NCI-H1417 treated with DMSO at 0.1 percent for 48 hours (cell line): ENCODE data around the gene USP9Y.

Source experiments
- DNase-seq: peaks from one replicate; lab custom pipeline; 2025; lab: John Stamatoyannopoulos, UW

Gene USP9Y

DNA sequence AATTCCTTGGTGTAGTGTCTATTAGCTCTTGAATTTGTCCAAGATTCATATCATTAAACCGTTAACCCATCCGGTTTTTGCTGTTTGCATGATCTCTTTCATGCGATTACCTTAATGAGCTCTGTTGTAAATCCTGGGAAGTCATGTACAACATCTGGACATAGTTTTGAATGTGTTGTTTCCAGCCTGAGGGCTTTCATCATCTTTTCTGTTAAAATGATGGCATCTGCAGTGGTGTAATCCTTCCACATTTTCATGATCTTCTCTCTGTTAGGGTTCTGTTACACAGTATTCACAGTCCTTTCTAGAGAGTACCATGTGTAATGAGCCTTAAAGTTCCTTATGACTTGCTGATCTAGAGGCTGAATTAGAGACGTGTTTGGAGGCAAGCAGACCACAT lies 64.9 kb downstream of the USP9Y start:
- no peak for DNase-seq

DNA sequence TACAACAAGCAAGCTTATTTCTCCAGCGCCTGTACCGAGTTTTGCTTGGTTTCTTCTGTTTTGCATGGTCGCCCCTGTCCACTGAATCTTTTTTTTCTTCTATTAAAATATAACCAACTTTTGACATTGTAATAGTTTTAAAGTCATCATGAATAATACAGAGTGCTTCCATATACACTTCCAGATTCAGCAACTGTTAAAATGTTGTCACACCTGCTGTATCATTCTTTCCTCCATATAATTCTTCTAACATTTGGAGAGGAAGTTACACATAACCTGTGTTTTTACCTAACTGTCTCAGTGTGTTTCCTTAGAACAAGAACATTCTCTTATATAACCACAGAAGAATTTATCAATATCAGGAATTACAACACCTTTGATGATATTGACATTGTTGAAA lies 83.5 kb downstream of the USP9Y start:
- DNase-seq, result no peak

DNA sequence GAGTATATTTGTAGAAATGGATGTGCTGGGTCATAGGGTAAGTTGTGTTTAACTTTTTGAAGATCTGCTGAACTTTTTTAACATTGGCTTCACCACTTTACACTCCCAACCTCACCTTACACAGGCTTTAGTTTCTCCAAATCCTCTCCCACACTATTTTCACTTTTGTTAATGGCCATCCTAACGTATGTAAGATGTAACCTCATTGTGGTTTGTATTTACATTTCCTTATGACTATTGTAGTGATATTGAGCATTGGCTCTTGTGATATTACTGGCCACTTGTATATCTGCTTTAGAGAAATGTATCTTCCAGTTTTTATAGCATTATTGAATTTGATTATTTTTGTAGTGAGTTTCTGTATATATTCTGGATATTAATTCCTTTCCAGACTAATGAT lies 93.0 kb downstream of the USP9Y start:
- no peak for DNase-seq

DNA sequence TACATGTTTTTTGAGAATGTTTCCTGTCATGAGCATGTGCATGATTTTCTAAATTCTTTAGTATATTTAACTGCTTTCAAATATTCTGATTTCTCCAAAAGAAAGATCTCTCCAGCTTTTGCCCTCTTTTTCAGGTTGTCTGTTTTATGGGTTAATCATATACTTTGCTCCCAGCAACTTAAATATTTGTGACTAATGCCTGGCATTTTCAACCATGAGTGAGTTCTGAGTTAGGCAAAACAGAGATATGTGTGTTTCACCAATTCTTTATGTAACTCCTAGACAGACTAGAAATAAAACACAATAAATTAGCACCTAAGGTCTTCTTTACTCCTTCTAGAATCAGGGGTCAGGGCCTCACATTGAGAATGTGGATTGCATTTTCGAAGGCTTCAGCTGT lies 107.0 kb downstream of the USP9Y start:
- DNase-seq, result no peak

DNA sequence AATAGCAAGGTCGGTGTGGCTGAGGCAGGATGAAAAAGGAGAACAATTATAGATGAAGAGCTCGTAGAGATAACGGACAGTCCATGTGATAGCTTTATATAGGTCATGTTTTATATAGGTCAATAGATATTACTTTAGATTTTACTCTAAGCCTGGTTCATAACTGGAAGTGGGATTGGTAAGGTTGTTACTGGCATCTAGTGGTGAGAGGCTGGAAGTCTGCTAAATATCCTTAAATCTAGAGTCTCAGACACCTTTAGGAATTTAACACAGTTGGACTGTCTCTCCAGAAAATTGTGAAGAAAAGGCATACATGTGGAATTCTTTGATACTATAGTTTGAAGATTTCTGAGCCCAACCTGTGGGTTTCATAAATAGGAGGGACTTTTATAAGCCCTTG lies 108.0 kb downstream of the USP9Y start:
- no peak for DNase-seq

DNA sequence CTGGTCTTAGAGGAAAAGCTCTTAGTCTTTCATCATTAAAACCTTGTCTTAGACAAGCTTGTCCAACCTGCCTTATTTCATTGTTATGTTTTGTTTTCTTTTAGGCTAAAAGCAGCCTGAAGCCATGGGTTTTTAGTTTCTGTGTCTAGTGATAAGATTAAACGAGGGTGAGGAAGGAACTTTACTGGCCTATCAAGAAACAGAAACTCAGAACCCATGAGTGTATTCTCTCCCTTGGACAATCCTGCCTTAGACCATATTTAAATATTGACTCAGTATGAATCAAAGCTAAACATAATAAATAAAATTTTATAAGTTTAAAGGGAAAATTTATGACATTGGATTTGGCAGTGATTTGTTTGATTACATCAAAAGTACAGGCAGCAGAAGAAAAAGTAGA lies 122.4 kb downstream of the USP9Y start:
- no peak for DNase-seq

DNA sequence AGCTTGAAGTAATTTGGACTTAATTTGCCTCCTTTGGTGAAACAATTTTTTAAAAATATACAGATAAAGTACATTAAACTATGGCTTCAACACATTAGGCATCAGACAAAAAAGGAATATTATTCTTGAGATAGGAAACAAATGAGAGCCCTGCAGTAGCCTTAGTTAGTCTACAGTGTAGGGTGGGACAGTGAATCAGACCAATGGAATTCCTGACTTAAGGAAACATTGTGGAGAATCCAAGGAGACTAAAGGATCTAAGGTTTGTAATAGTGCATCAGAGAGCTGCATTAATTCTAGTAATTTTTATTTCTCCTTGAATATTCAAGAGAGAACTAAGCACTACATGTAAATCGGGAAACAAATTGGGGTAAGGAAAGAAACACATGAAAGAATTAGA lies 125.8 kb downstream of the USP9Y start:
- no peak for DNase-seq

DNA sequence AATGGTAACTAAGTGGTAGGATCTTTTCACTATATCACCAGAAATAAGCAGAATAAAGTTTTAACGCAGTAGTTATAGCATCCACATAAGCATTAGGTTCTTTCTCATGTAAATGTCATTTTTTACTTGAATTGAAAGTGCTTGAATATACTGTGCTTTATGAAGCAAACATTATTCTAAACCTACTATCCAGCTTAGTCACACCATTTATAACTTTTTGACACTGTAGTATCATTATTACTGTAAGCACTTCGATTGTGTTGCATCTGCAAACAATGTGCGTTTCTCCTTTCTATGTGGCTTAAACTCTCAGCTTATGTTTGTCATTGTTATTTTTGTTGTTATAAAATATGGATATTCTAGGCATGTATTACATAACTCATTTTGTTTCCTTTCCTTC lies 132.3 kb downstream of the USP9Y start:
- DNase-seq, result no peak

DNA sequence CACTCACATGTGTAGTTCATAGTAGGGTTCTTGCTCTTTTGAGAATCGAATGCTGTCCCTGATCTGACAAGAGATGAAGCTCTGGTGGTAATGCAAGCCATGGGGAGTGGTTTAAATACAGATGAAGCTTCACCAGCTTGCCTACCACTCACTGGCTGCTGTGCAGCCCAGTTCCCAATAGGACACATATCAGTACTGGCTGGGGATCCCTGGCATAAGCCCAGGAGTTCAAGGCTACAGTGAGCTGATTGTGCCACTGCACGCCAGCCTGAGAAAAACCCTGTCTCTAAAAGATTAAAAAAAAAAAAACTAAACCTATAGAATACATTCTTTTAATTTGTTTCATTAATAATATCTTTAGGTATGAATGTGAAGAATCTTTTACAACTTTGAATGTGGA lies 136.5 kb downstream of the USP9Y start:
- DNase-seq, result no peak

DNA sequence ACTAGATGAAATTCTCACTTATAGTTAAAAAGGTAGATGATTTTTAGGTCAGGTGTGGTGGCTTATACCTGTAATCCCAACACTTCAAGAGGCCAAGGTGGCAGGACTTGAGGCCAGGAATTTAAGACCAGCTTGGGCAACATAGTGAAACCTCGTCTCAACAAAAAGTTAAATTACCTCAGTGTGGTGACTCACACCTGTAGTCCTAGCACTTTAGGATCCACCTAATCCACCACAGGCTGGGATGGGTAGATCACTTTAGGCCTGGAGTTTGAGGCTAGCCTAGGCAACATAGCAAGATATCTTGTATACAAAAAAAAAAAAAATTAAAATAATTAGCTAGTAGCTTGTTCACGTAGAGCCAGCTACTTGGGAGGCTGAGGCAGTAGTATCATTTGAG lies 140.3 kb downstream of the USP9Y start:
- DNase-seq, result no peak

DNA sequence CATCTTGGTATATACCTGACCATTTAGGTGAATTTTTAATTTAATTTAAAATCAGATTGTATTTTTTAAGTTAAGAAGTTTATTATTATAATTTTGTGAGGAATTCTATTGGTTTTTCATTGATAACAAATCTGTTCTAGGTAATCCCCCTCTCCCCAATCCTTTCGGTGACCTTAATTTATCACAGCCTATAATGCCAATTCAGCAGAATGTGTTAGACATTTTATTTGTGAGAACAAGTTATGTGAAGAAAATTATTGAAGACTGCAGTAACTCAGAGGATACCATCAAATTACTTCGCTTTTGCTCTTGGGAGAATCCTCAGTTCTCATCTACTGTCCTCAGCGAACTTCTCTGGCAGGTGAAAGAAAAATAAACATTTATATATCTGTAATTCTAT lies 145.8 kb downstream of the USP9Y start:
- no peak for DNase-seq

DNA sequence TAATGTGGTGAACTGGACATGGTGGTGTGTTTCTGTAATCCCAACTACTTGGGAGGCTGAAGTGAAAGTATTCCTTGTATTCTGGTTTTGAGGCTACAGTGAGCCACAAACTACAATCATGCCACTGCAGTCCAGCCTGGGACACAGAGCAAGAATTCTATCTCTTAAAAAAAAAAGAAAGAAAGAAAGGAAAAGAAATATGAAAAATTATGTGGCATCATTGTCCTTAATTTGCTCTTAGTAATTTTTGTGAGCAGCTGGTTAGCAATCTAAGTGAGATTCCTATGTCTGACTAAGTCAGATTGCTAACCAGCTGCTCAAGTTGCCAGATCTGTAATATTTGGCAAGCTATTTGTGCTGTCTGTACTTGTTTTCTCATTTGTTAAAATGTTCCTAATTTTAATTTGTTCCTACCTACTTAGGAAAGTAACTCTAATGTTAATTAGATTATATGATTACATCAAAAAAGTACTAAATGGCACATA lies 154.8 kb downstream of the USP9Y start:
- DNase-seq, result no peak

DNA sequence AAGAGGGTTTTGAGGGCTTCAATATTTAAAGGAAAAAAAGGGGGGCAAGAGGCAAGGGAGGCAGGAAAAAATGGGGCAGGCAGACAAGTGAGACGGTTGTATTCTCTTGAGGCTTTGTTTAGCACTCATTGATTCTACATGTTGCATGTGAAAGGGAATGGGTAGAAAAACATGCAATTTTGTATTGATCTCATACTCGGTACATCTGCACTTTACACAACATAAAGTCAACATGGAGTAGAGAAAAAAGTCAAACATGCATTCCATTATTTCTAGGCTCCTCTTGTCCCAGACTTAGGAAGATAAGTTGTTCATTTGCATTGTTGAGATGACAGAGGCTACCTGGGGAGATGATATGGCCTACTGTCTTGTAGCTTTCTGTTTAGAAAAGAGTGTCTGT lies 166.9 kb downstream of the USP9Y start:
- DNase-seq, result no peak

DNA sequence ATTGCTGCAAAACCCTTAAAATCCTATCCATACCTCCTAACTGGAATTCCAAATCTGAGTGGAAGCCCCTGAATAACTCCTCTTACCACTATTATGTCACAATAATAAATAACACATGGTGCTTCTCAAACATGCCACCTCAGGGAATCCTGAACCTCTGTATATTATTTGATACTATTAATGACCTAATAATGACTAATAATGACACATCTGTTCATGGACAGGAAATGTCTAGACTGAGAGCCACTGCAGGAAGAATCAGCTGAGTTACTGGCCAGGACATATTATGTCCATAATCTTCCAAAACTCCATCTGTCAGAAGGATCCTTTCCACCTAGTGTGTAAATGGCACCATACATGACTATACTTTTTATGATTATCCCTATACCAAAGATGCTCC lies 195.9 kb downstream of the USP9Y start:
- no peak for DNase-seq

DNA sequence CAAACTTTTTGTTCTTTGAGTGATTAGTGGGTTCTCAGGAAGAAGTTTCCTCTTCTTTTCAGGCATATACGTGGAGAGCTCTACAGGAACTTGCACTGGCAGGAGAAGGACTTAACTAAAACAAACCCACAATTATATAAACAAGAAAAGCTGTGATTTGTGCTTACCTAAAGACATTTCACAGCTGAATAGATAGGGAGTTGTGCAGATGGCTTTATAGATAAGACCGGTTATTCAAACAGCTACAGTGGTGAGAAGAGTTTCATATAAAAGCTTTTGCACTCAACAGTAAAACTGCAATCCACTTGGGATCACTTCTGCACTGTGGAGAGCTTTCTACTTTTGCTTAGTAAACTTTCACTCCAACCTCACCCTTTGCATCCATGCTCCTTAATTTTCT lies 197.6 kb downstream of the USP9Y start:
- no peak for DNase-seq

DNA sequence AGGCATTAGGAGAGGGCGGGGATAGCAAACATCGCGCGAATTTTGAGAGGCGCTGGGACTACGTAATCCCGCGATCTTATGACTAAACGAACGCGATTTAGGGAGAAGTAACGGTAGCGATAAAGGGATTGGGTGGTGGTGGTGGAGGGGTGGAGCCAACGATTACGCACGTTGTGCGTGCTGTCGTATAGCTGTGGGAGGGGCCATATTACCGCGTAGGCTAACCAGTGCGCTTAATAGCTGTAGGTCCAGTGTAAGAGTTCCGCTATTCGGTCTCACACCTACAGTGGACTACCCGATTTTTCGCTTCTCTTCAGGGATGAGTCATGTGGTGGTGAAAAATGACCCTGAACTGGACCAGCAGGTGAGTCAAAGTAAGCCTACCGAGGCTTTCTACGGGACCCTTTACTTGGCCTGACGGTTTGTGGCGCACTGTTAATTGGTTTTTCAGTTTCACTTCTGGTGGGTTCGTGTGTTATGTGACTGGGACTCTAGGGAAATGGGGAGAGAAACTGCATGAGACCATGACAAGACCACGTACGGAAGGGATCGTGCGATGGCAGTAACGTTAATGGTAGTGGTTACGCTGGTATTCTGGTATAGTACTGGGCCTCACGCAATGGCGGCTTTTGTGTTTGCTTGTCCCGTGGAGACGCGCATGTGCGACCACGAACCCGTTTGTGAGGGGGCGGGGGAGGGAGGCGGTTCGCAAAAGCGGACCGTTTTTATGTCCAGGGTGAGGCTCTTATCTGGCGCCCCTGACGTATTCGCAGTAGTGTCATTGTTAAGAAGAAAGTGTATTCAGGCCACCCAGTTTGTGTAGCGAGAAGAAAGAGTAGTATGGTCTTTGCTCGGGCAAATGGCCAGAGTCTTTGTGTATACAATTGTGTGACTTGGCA lies 203.8 kb downstream of the USP9Y start, which contains the start of gene DDX3Y:
TSS of gene DDX3Y (plus strand) at position 251 of the 899 bp plus-strand sequence. CDS start at position 320, 69 bp downstream.
- DNase-seq, result no peak

DNA sequence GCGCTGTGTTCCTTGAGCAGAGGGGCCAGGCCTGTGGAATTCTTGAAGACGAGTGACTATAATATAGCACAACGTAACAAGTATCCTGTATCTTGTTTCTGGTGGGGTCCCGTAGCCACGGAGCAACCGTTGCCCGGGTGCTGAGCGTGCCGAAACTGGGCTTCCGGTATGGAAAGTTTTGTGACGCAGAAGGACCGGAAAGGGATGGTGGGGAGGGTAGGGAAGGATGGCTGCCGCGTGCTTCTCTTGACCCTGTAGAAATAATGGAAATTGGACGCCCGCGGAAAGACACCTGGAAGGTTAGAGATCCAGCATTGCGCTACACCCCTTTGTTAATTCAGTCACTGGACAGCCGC lies 204.5 kb downstream of the USP9Y start:
- no peak for DNase-seq

DNA sequence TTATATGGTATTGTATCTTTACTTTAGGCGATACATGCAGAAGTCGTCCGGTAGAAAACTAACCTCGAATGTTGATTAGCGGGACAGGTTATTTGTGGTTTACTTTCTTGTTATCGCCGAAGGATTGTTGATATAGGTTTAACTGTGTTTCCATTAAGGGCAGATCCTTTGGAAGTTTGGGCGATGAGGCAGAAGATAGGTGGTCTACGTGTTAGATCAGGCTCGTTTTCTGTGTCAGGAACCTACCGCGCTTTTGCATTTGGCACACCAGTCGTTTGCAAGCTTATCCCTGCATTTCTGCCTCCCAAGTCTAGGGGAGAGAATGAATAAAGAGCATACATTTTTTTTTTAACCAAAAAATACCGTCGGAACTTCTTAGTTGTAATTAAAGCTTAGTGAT lies 204.9 kb downstream of the USP9Y start:
- DNase-seq, result no peak
